Spleen (tissue), 7 donors: Measurements from ENCODE around the gene FILIP1.

ENCODE experiments used
- CTCF ChIP-seq, 11 experiments: fragments of 200-600 bp in 7 of 11; fragments of 450-650 bp in 4 of 11; sonication (generic) in 4 of 11; IDR thresholded peaks in 8 of 11; conservative IDR thresholded peaks in 3 of 11; 1 replicate in 7 of 11; 2 replicates in 4 of 11; pipeline versions ENCODE4 v1.4.0 to v1.8.0; 2016 to 2021; ENCODE audit warnings: antibody characterized with exemption in 11 of 11, inconsistent platforms in 4 of 11, mild to moderate bottlenecking in 1 of 11
- POLR2A ChIP-seq, 3 donors: fragments of 450-650 bp; IDR thresholded peaks; one replicate each; pipeline ENCODE4 v1.5.1; 2017; ENCODE audit warnings: antibody characterized with exemption in 3 of 3, mild to moderate bottlenecking in 1 of 3
- POLR2AphosphoS5 ChIP-seq, 3 donors: sonication (generic); formaldehyde crosslinking; IDR thresholded peaks; one replicate each; pipeline ENCODE4 v1.5.1; 2017; ENCODE audit warnings: antibody characterized with exemption in 3 of 3
- donor health status: DM: no; HTN: no; CAD: no; lungs with moderate emphysema.
- donor health status: DM: no; HTN: no; CAD: no.
- donor health status: DM: no; HTN: no; CAD: no.

- no peak for TF ChIP-seq CTCF (IDR thresholded peaks at IDR 0.05 in 8 of 11, conservative IDR thresholded peaks at IDR 0.05 in 3 of 11)
- no peak for TF ChIP-seq POLR2A (IDR thresholded peaks at IDR 0.05)
- no peak for TF ChIP-seq POLR2AphosphoS5 (IDR thresholded peaks at IDR 0.05)
Observed at GRCh38 chr6:75374961-75375400, 118.6 kb downstream of the FILIP1 start.
